Endothelial cell of umbilical vein (primary cell): ENCODE data around the gene CUL7.

Experiments
- CTCF ChIP-seq, 2 donors: IDR thresholded peaks; 1 replicate in 1 of 2; 2 replicates in 1 of 2; pipeline ENCODE4 v1.5.1; 2011; ENCODE audit warnings: low read length in 2 of 2, mild to moderate bottlenecking in 2 of 2, moderate library complexity in 2 of 2, control low read depth in 1 of 2, inconsistent platforms in 1 of 2, low read depth in 1 of 2; ENCODE audit not compliant: insufficient read depth in 1 of 2; ENCODE audit errors: extremely low read depth in 1 of 2
- EZH2 ChIP-seq: IDR thresholded peaks from 2 replicates; pipeline ENCODE4 v1.6.1; 2012; ENCODE audit warnings: borderline replicate concordance, low read depth, mild to moderate bottlenecking, moderate library complexity, low read length, inconsistent platforms; ENCODE audit not compliant: severe bottlenecking
- JUN ChIP-seq: IDR thresholded peaks from 2 replicates; pipeline ENCODE4 v1.6.1; 2011; ENCODE audit warnings: borderline replicate concordance, low read depth; ENCODE audit not compliant: insufficient read length, insufficient read depth
- MYC ChIP-seq: IDR thresholded peaks from one replicate; pipeline ENCODE4 v1.6.1; 2011; ENCODE audit warnings: mild to moderate bottlenecking, low read depth, low read length
- POLR2A ChIP-seq: IDR thresholded peaks from 2 replicates; pipeline ENCODE4 v1.6.1; 2012; ENCODE audit warnings: low read depth, mild to moderate bottlenecking, control low read depth, low read length
- POLR2AphosphoS5 ChIP-seq: IDR thresholded peaks from 2 replicates; pipeline ENCODE4 v1.6.1; 2012; ENCODE audit warnings: low read depth, mild to moderate bottlenecking, control low read depth, low read length, moderate library complexity; ENCODE audit not compliant: insufficient read depth

- TF ChIP-seq CTCF (IDR thresholded peaks at IDR 0.05; ENCODE audit: extremely low read depth in 1 of 2, insufficient read depth in 1 of 2, low read depth in 1 of 2, low read length in 2 of 2) (no peak), EZH2 (no peak), POLR2AphosphoS5 (no peak), POLR2A (no peak), MYC (no peak), JUN (no peak)
These were observed 16.5 kb downstream of the CUL7 start for GRCh38 chr6:43037197-43037596.
